HEK293 (cell line): ENCODE data around the gene PTPRJ.

Experiments
- ZNF37A ChIP-seq: fragments of 450-650 bp; IDR thresholded peaks from 2 replicates; pipeline ENCODE4 v1.5.1; 2018; ENCODE audit warnings: missing biosample characterization, missing genetic modification characterization
- ZNF792 ChIP-seq: fragments of 450-650 bp; formaldehyde crosslinking; IDR thresholded peaks from 2 replicates; pipeline ENCODE4 v1.5.1; 2016; ENCODE audit warnings: missing biosample characterization, missing genetic modification characterization
- TF ChIP-seq, protein P1 (sequence below): fragments of 450-650 bp; formaldehyde crosslinking; IDR thresholded peaks from 2 replicates; pipeline ENCODE4 v1.5.1; 2016; ENCODE audit warnings: missing biosample characterization, missing genetic modification characterization

DNA sequence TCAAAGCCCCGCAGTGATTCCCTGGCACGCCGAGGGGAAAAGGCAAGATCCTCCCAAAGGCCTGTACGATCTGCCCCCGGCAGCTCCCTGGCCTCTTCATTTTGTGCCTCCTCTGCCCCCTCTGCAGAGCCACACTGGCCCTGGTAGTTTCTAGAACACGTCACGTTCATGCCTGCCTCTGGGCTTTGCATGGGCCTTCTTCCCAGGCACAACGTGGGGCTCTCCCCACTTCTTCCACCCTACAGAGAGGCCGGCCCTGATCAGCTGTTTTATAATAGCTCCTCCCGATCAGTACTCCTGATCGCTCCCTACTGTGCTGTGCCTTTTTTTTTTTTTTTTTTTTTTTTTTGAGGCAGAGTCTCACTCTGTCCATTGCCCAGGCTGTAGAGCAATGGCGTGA is 78.4 kb downstream of the PTPRJ start:
- TF ChIP-seq, protein P1, sequence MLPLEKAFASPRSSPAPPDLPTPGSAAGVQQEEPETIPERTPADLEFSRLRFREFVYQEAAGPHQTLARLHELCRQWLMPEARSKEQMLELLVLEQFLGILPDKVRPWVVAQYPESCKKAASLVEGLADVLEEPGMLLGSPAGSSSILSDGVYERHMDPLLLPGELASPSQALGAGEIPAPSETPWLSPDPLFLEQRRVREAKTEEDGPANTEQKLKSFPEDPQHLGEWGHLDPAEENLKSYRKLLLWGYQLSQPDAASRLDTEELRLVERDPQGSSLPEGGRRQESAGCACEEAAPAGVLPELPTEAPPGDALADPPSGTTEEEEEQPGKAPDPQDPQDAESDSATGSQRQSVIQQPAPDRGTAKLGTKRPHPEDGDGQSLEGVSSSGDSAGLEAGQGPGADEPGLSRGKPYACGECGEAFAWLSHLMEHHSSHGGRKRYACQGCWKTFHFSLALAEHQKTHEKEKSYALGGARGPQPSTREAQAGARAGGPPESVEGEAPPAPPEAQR (tag by site-specific recombination), result no peak
- TF ChIP-seq ZNF792 (no peak), ZNF37A (tag by site-specific recombination) (no peak)
